ENCODE results near the gene CNP. TPM values are rescaled to one million over a fixed set of nuclear protein-coding genes. Genes with fewer than 3 reads are reported as not detected.
A peak's percentile ranks its signal among the peaks of the same experiment; 100 is the strongest.

The CNP gene
- total and polyA plus RNA-seq, 2 donors (not counting 1 experiment from before 2014, with no cell fraction given) = 19.0 to 45.2 TPM

DNA sequence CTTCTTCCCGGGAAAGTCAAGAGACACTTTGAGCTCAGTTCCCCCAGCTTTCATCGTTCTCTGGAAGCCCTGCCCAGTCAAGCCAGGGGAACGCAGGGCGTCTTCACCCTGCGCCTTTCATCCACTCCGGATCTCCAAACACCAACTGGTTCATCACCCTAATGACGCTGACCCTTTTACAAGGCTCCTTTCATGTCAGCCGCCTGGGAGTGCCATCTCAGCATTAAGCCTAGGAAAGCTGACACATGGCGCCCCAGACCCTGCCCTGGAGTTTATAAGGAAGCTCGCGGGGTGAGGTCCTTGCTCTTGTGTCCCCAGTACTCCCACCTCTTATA is 51.2 kb downstream of the CNP start:
- DNase-seq = no peak
- Histone ChIP-seq H3K4me1 (ENCODE audit: control insufficient read depth in 2 of 2, insufficient read depth in 2 of 2, low read length in 2 of 2) (peaks cover 38 to 47% of the 10 kb centered on the region in 2 donors), H3K27me3 (replicated peaks in 1 of 4; ENCODE audit: control extremely low read depth in 1 of 4, control insufficient read depth in 3 of 4, insufficient read depth in 4 of 4, low read length in 3 of 4) (no peaks in the 10 kb centered on the region), H3K4me3 (ENCODE audit: control extremely low read depth in 1 of 5, extremely low read depth in 1 of 5, insufficient read depth in 1 of 5, low read depth in 2 of 5, low read length in 4 of 5) (peak overlapping the region; percentile 86 to 99 (median 97)), H3K9ac (ENCODE audit: low read length) (peak overlapping the region; percentile 100), H3K4me2 (replicated peaks; ENCODE audit: low read depth, low read length, poor library complexity, severe bottlenecking) (peak overlapping the region; percentile 91), H3K27ac (ENCODE audit: low read length in 2 of 2) (peak overlapping the region; percentile 91 to 95), H3K36me3 (replicated peaks in 1 of 2; ENCODE audit: control extremely low read depth in 1 of 2, control insufficient read depth in 1 of 2, extremely low read depth in 1 of 2, insufficient read depth in 2 of 2, low read length in 1 of 2) (peaks cover 0 to 11% of the 10 kb centered on the region in 2 experiments), H2AFZ (ENCODE audit: insufficient read depth, low read depth, low read length, poor library complexity, severe bottlenecking) (peak overlapping the region; percentile 94), H3K79me2 (ENCODE audit: control insufficient read depth, insufficient read depth, low read length) (peaks cover 85% of the 10 kb centered on the region), H4K20me1 (ENCODE audit: control insufficient read depth, insufficient read depth, low read length, poor library complexity, severe bottlenecking) (peaks cover 11% of the 10 kb centered on the region), H3K9me3 (ENCODE audit: control extremely low read depth in 1 of 3, control insufficient read depth in 2 of 3, insufficient read depth in 1 of 3, low read length in 2 of 3) (no peaks in the 10 kb centered on the region)
- peaks cover 61% of the 10 kb centered on the region for H3K4me1 Mint-ChIP-seq
- POLR2A ChIA-PET = interaction anchor here (0.5 to 3.6 kb wide), 15 partner anchors 8 to 231 kb away, joined by 3 to 32 read pairs (median 4); partner anchors contain the start of genes CNP, DHX58, KAT2A and KLHL11
- H3K9me3 Mint-ChIP-seq (ENCODE audit: insufficient read depth) = no peaks in the 10 kb centered on the region
- 7% methylated on average over 9 of the region's 11 CpGs for WGBS (ENCODE audit: insufficient coverage)
- ATAC-seq (ENCODE audit: low read depth) = no peak
- intact Hi-C loops (cut with micrococcal nuclease) = loop anchor here (1.0 to 5.0 kb wide), 4 partner anchors 52 to 1201 kb away; partner anchors contain the start of genes ACLY and CNP
- CTCF ChIA-PET = interaction anchor here (0.7 to 8.2 kb wide), 21 partner anchors 9 to 232 kb away, joined by 3 to 90 read pairs (median 4); partner anchors contain the start of genes CNP, DHX58, GHDC and JUP
- H3K27me3 Mint-ChIP-seq = no peaks in the 10 kb centered on the region
- peak overlapping the region; percentile 100 for H3K4me3 Mint-ChIP-seq
- TF ChIP-seq, protein P1, sequence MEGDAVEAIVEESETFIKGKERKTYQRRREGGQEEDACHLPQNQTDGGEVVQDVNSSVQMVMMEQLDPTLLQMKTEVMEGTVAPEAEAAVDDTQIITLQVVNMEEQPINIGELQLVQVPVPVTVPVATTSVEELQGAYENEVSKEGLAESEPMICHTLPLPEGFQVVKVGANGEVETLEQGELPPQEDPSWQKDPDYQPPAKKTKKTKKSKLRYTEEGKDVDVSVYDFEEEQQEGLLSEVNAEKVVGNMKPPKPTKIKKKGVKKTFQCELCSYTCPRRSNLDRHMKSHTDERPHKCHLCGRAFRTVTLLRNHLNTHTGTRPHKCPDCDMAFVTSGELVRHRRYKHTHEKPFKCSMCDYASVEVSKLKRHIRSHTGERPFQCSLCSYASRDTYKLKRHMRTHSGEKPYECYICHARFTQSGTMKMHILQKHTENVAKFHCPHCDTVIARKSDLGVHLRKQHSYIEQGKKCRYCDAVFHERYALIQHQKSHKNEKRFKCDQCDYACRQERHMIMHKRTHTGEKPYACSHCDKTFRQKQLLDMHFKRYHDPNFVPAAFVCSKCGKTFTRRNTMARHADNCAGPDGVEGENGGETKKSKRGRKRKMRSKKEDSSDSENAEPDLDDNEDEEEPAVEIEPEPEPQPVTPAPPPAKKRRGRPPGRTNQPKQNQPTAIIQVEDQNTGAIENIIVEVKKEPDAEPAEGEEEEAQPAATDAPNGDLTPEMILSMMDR (IDR thresholded peaks at IDR 0.05) = no peak
- no peak for TF ChIP-seq EZH2 (IDR thresholded peaks at IDR 0.05; ENCODE audit: borderline replicate concordance, insufficient read depth, low read depth, low read length, poor library complexity, severe bottlenecking)
- peak overlapping the region; percentile 99 for H3K27ac Mint-ChIP-seq

DNA sequence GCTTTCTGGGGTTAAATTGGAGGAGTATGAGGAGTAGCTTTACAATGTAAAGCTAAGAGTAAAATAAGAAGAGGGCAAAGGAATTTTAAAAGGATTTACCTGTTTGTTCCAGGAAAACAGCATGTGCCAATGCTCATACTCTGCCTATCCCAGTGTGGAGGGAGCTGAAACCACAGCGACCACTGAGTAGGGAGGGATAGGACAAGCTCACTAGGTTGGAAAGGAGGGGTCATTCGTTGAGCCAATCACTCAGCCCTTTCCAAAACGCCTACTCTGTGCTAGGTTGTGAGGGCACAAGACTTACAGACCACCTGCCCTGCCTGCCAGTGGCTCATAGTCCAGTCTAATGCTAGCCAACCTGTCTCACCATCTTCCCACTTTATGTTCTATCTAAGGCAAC is 51.7 kb downstream of the CNP start:
- ATAC-seq (ENCODE audit: low read depth) (no peak), DNase-seq (no peak)
- Histone ChIP-seq H3K9me3 (ENCODE audit: control extremely low read depth in 1 of 3, control insufficient read depth in 2 of 3, insufficient read depth in 1 of 3, low read length in 2 of 3) (no peaks in the 10 kb centered on the region), H3K79me2 (ENCODE audit: control insufficient read depth, insufficient read depth, low read length) (peaks cover 80% of the 10 kb centered on the region), H3K36me3 (replicated peaks in 1 of 2; ENCODE audit: control extremely low read depth in 1 of 2, control insufficient read depth in 1 of 2, extremely low read depth in 1 of 2, insufficient read depth in 2 of 2, low read length in 1 of 2) (peaks cover 0 to 15% of the 10 kb centered on the region in 2 experiments), H3K4me1 (ENCODE audit: control insufficient read depth in 2 of 2, insufficient read depth in 2 of 2, low read length in 2 of 2) (peaks cover 38 to 47% of the 10 kb centered on the region in 2 donors), H3K27ac (ENCODE audit: low read length in 2 of 2) (no peak overlapping the region), H3K4me3 (ENCODE audit: control extremely low read depth in 1 of 5, extremely low read depth in 1 of 5, insufficient read depth in 1 of 5, low read depth in 2 of 5, low read length in 4 of 5) (peak overlapping the region in 3 of 5 experiments; percentile 86 to 98 (median 97)), H3K9ac (ENCODE audit: low read length) (peak overlapping the region; percentile 100), H2AFZ (ENCODE audit: insufficient read depth, low read depth, low read length, poor library complexity, severe bottlenecking) (peak overlapping the region; percentile 94), H3K4me2 (replicated peaks; ENCODE audit: low read depth, low read length, poor library complexity, severe bottlenecking) (peak overlapping the region; percentile 91), H4K20me1 (ENCODE audit: control insufficient read depth, insufficient read depth, low read length, poor library complexity, severe bottlenecking) (peaks cover 7% of the 10 kb centered on the region), H3K27me3 (replicated peaks in 1 of 4; ENCODE audit: control extremely low read depth in 1 of 4, control insufficient read depth in 3 of 4, insufficient read depth in 4 of 4, low read length in 3 of 4) (no peaks in the 10 kb centered on the region)
- intact Hi-C loops (cut with micrococcal nuclease) = loop anchor here (5.0 kb wide), 1 partner anchor 1201 kb away; no protein-coding TSS in a partner anchor
- ChIA-PET CTCF (interaction anchor here (0.7 to 8.2 kb wide), 17 partner anchors 8 to 232 kb away, joined by 3 to 90 read pairs (median 3); partner anchors contain the start of genes CNP, DHX58, JUP and KAT2A), POLR2A (interaction anchor here (0.5 to 3.6 kb wide), 5 partner anchors 10 to 230 kb away, joined by 3 to 32 read pairs (median 3); partner anchors contain the start of genes CNP and KLHL11)
- H3K9me3 Mint-ChIP-seq (ENCODE audit: insufficient read depth) = no peaks in the 10 kb centered on the region
- H3K4me3 Mint-ChIP-seq = peak overlapping the region; percentile 100
- TF ChIP-seq, protein P1 (IDR thresholded peaks at IDR 0.05) = no peak
- TF ChIP-seq EZH2 (IDR thresholded peaks at IDR 0.05; ENCODE audit: borderline replicate concordance, insufficient read depth, low read depth, low read length, poor library complexity, severe bottlenecking) = no peak
- H3K4me1 Mint-ChIP-seq = peaks cover 58% of the 10 kb centered on the region
- H3K27ac Mint-ChIP-seq = peak overlapping the region; percentile 99
- WGBS (ENCODE audit: insufficient coverage) = 50% methylated on average over 3 of the region's 3 CpGs
- no peaks in the 10 kb centered on the region for H3K27me3 Mint-ChIP-seq
